Rectal smooth muscle tissue (tissue), 1 donor: ENCODE results near the gene TIMM29.
"Not testable (repeated sequence)": the region's sequence is repeated elsewhere in the genome, so short reads cannot be mapped to it uniquely, and the experiment has no call there.

Experiments used
- H3K27ac ChIP-seq: one replicate; pipeline ENCODE4 v1.7.0; 2013; ENCODE audit warnings: low read depth, low read length, inconsistent platforms
- H3K27me3 ChIP-seq: one replicate; pipeline ENCODE4 v1.7.0; 2013; ENCODE audit warnings: low read length; ENCODE audit not compliant: control insufficient read depth, insufficient read depth
- H3K36me3 ChIP-seq: one replicate; pipeline ENCODE4 v1.7.0; 2013; ENCODE audit warnings: low read length; ENCODE audit not compliant: control insufficient read depth, insufficient read depth
- H3K4me1 ChIP-seq: one replicate; pipeline ENCODE4 v1.7.0; 2013; ENCODE audit warnings: low read length; ENCODE audit not compliant: control insufficient read depth, insufficient read depth
- H3K4me3 ChIP-seq: one replicate; pipeline ENCODE4 v1.7.0; 2013; ENCODE audit warnings: low read length
- H3K9ac ChIP-seq: one replicate; pipeline ENCODE4 v1.7.0; 2013; ENCODE audit warnings: low read length

The TIMM29 gene

GRCh38 chr19:10929402-10929794, 787 bp downstream of the TIMM29 start:
- H3K27me3 ChIP-seq, result no peaks in the 10 kb centered on the region
- peak overlapping the region; percentile 77 for H3K9ac ChIP-seq
- H3K4me3 ChIP-seq, result peak overlapping the region; percentile 93
- peak overlapping the region; percentile 79 for H3K27ac ChIP-seq
- H3K36me3 ChIP-seq, result peaks cover 6% of the 10 kb centered on the region
- peaks cover 12% of the 10 kb centered on the region for H3K4me1 ChIP-seq

GRCh38 chr19:10935371-10936059, 6.9 kb downstream of the TIMM29 start:
- Histone ChIP-seq H3K36me3 (no peaks in the 10 kb centered on the region), H3K4me1 (no peaks in the 10 kb centered on the region), H3K27ac (no peak overlapping the region), H3K27me3 (no peaks in the 10 kb centered on the region), H3K9ac (no peak overlapping the region), H3K4me3 (no peak overlapping the region)

- peak overlapping the region; percentile 41 for H3K4me3 ChIP-seq
- no peaks in the 10 kb centered on the region for H3K4me1 ChIP-seq
- no peaks in the 10 kb centered on the region for H3K36me3 ChIP-seq
- no peak overlapping the region for H3K9ac ChIP-seq
- H3K27me3 ChIP-seq, result no peaks in the 10 kb centered on the region
- peak overlapping the region; percentile 32 for H3K27ac ChIP-seq
Measured at GRCh38 chr19:10936661-10937084, 8.1 kb downstream of the TIMM29 start.

GRCh38 chr19:10941649-10942048, 13.0 kb downstream of the TIMM29 start:
- not testable (repeated sequence) for H3K4me1 ChIP-seq, H3K9ac ChIP-seq, H3K27ac ChIP-seq, H3K4me3 ChIP-seq, H3K27me3 ChIP-seq, H3K36me3 ChIP-seq

GRCh38 chr19:10943412-10943811, 14.8 kb downstream of the TIMM29 start:
- not testable (repeated sequence) for H3K9ac ChIP-seq, H3K4me1 ChIP-seq, H3K36me3 ChIP-seq, H3K27me3 ChIP-seq, H3K4me3 ChIP-seq, H3K27ac ChIP-seq

- Histone ChIP-seq H3K4me1 (no peaks in the 10 kb centered on the region), H3K4me3 (no peak overlapping the region), H3K27me3 (no peaks in the 10 kb centered on the region), H3K36me3 (no peaks in the 10 kb centered on the region), H3K27ac (no peak overlapping the region), H3K9ac (no peak overlapping the region)
Measured at GRCh38 chr19:10945264-10945663, 16.7 kb downstream of the TIMM29 start.

GRCh38 chr19:10946958-10947657, 18.5 kb downstream of the TIMM29 start:
- H3K9ac ChIP-seq, result no peak overlapping the region
- no peak overlapping the region for H3K27ac ChIP-seq
- H3K4me3 ChIP-seq, result no peak overlapping the region
- no peaks in the 10 kb centered on the region for H3K4me1 ChIP-seq
- no peaks in the 10 kb centered on the region for H3K27me3 ChIP-seq
- H3K36me3 ChIP-seq, result no peaks in the 10 kb centered on the region

GRCh38 chr19:10952809-10953208, 24.2 kb downstream of the TIMM29 start:
- Histone ChIP-seq H3K36me3 (no peaks in the 10 kb centered on the region), H3K27ac (no peak overlapping the region), H3K4me3 (no peak overlapping the region), H3K9ac (no peak overlapping the region), H3K27me3 (no peaks in the 10 kb centered on the region), H3K4me1 (no peaks in the 10 kb centered on the region)

GRCh38 chr19:10959277-10959968, 30.8 kb downstream of the TIMM29 start:
- H3K36me3 ChIP-seq, H3K27ac ChIP-seq, H3K4me1 ChIP-seq, H3K27me3 ChIP-seq, H3K9ac ChIP-seq: not testable (repeated sequence)
- H3K4me3 ChIP-seq, result peak overlapping the region; percentile 91

GRCh38 chr19:10960314-10961072, 31.9 kb downstream of the TIMM29 start, which contains the start of gene SMARCA4:
Gene SMARCA4, plus strand, starts transcription at chr19:10961030. Its CDS starts 23,122 bp downstream, at chr19:10984152.
- H3K27ac ChIP-seq, result peak within 1 kb of the TSS; percentile 94
- peaks cover 5% of the 10 kb centered on the region for H3K4me1 ChIP-seq
- H3K4me3 ChIP-seq, result peak within 1 kb of the TSS; percentile 91
- peak within 1 kb of the TSS; percentile 97 for H3K9ac ChIP-seq
- no peaks in the 10 kb centered on the region for H3K27me3 ChIP-seq
- peaks cover 2% of the 10 kb centered on the region for H3K36me3 ChIP-seq

- Histone ChIP-seq H3K4me1 (peaks cover 5% of the 10 kb centered on the region), H3K27ac (peak overlapping the region; percentile 77), H3K36me3 (peaks cover 2% of the 10 kb centered on the region), H3K27me3 (no peaks in the 10 kb centered on the region), H3K9ac (peak overlapping the region; percentile 19), H3K4me3 (peak overlapping the region; percentile 89)
Measured at GRCh38 chr19:10961073-10961860, 32.7 kb downstream of the TIMM29 start.
